H1 (cell line): ENCODE measurements around the gene EMP2. TPM values are rescaled to one million over a fixed set of nuclear protein-coding genes. Genes with fewer than 3 reads are reported as not detected.

ENCODE experiments used
- CTCF ChIA-PET: fragments of 300-600 bp; sonication (Branson Sonifier 250); formaldehyde crosslinking; loops from one replicate; lab custom pipeline; 2021; ENCODE audit not compliant: partially characterized antibody; lab: Charles Lee
- POLR2A ChIA-PET: fragments of 300-600 bp; sonication (Branson Sonifier 250); formaldehyde crosslinking; loops from one replicate; lab custom pipeline; 2021; ENCODE audit warnings: inconsistent platforms; ENCODE audit not compliant: partially characterized antibody; lab: Charles Lee
- DNase-seq, 2 experiments: peaks; one replicate each; pipeline versions ENCODE4 v3.0.0 to v3.0.0-alpha.2; 2010 to 2022; ENCODE audit warnings: low spot score in 2 of 2, low read depth in 1 of 2, mixed read lengths in 1 of 2
- FAIRE-seq: peaks from 2 replicates; lab custom pipeline; 2011; peaks lifted over from hg19 to GRCh38; lab: Jason Lieb, UNC
- H2AFZ ChIP-seq: 2 replicates; pipeline ENCODE4 v1.8.1; 2012; ENCODE audit warnings: low read length, inconsistent platforms
- H2AK5ac ChIP-seq: 2 replicates; pipeline ENCODE4 v1.6.1; 2013; ENCODE audit warnings: low read depth, low read length
- H2BK120ac ChIP-seq: replicated peaks from 2 replicates; pipeline ENCODE3; 2013; ENCODE audit warnings: low read depth, low read length, inconsistent platforms
- H2BK12ac ChIP-seq: 2 replicates; pipeline ENCODE4 v1.6.1; 2013; ENCODE audit warnings: low read depth, low read length
- H2BK15ac ChIP-seq: 2 replicates; pipeline ENCODE4 v1.6.1; 2013; ENCODE audit warnings: low read length
- H2BK20ac ChIP-seq: 2 replicates; pipeline ENCODE4 v1.6.1; 2013; ENCODE audit warnings: low read length
- H2BK5ac ChIP-seq: 2 replicates; pipeline ENCODE4 v1.6.1; 2013; ENCODE audit warnings: low read depth, low read length
- H3K14ac ChIP-seq: 2 replicates; pipeline ENCODE4 v1.6.1; 2013; ENCODE audit warnings: inconsistent platforms; ENCODE audit not compliant: insufficient read length
- H3K18ac ChIP-seq: 2 replicates; pipeline ENCODE4 v1.6.1; 2013; ENCODE audit warnings: low read length; ENCODE audit errors: extremely low read depth
- H3K23ac ChIP-seq: 2 replicates; pipeline ENCODE4 v1.6.1; 2013; ENCODE audit warnings: inconsistent platforms; ENCODE audit not compliant: insufficient read length
- H3K23me2 ChIP-seq: 2 replicates; pipeline ENCODE4 v1.6.1; 2013; ENCODE audit warnings: low read depth, low read length
- H3K27ac ChIP-seq: 2 replicates; pipeline ENCODE4 v1.6.1; 2011; ENCODE audit warnings: low read depth, low read length, inconsistent platforms
- H3K27me3 ChIP-seq, 4 experiments: replicated peaks in 1 of 4; 1 replicate in 1 of 4; 2 replicates in 3 of 4; pipeline versions ENCODE4 v1.6.1 to v1.8.1; 2011 to 2013; ENCODE audit warnings: low read length in 3 of 4, mild to moderate bottlenecking in 3 of 4, inconsistent platforms in 2 of 4, mixed read lengths in 2 of 4, moderate library complexity in 1 of 4; ENCODE audit not compliant: control insufficient read depth in 3 of 4, insufficient read depth in 3 of 4; ENCODE audit errors: extremely low read depth in 1 of 4
- H3K36me3 ChIP-seq, 4 experiments: 2 replicates each; pipeline versions ENCODE4 v1.6.1 to v1.8.1; 2011 to 2013; ENCODE audit warnings: mild to moderate bottlenecking in 4 of 4, low read length in 3 of 4, moderate library complexity in 2 of 4, control low read depth in 1 of 4, inconsistent platforms in 1 of 4; ENCODE audit not compliant: insufficient read depth in 4 of 4, control insufficient read depth in 2 of 4
- H3K4ac ChIP-seq: replicated peaks from 2 replicates; pipeline ENCODE3; 2013; ENCODE audit warnings: low read length, low read depth, mixed read lengths, inconsistent platforms; ENCODE audit not compliant: insufficient read length
- H3K4me1 ChIP-seq, 4 experiments: replicated peaks in 1 of 4; 1 replicate in 1 of 4; 2 replicates in 3 of 4; pipeline versions ENCODE4 v1.6.1 to v1.8.1; 2011 to 2013; ENCODE audit warnings: low read length in 3 of 4, inconsistent platforms in 2 of 4, mixed read lengths in 1 of 4; ENCODE audit not compliant: insufficient read depth in 4 of 4, control insufficient read depth in 3 of 4
- H3K4me2 ChIP-seq, 2 experiments: 2 replicates each; pipeline versions ENCODE4 v1.6.1 to v1.8.1; 2011 to 2013; ENCODE audit warnings: low read depth in 2 of 2, low read length in 2 of 2, control low read depth in 1 of 2, inconsistent platforms in 1 of 2, mild to moderate bottlenecking in 1 of 2; ENCODE audit not compliant: insufficient read depth in 1 of 2
- H3K4me3 ChIP-seq, 4 experiments: fragments of 200-600, 300-600 bp in 1 of 4; sonication (generic), shearing (Covaris generic), sonication (Bioruptor Twin) in 1 of 4; 2 replicates each; pipeline versions ENCODE4 v1.5.1 to v1.8.1; 2011 to 2016; ENCODE audit warnings: low read length in 4 of 4, low read depth in 3 of 4, control low read depth in 2 of 4, inconsistent platforms in 2 of 4, mild to moderate bottlenecking in 2 of 4, mixed read lengths in 1 of 4, moderate library complexity in 1 of 4; ENCODE audit not compliant: insufficient read depth in 2 of 4; ENCODE audit errors: extremely low read depth in 1 of 4
- H3K56ac ChIP-seq: replicated peaks from 2 replicates; pipeline ENCODE3; 2013; ENCODE audit warnings: low read depth, mild to moderate bottlenecking, mixed read lengths, low read length, inconsistent platforms; ENCODE audit not compliant: insufficient read length
- H3K79me1 ChIP-seq: 2 replicates; pipeline ENCODE4 v1.6.1; 2013; ENCODE audit warnings: low read depth, low read length, control low read depth
- H3K79me2 ChIP-seq, 2 experiments: 2 replicates each; pipeline versions ENCODE4 v1.6.1 to v1.8.1; 2012 to 2013; ENCODE audit warnings: low read length in 2 of 2, mild to moderate bottlenecking in 2 of 2, inconsistent platforms in 1 of 2; ENCODE audit not compliant: insufficient read depth in 2 of 2, control insufficient read depth in 1 of 2
- H3K9ac ChIP-seq, 4 experiments: replicated peaks in 1 of 4; 1 replicate in 1 of 4; 2 replicates in 3 of 4; pipeline versions ENCODE4 v1.6.1 to v1.8.1; 2011 to 2013; ENCODE audit warnings: low read depth in 3 of 4, low read length in 3 of 4, control low read depth in 2 of 4, mild to moderate bottlenecking in 2 of 4, moderate library complexity in 2 of 4, inconsistent platforms in 1 of 4; ENCODE audit errors: extremely low read depth in 1 of 4
- H3K9me3 ChIP-seq, 2 experiments: 2 replicates each; pipeline versions ENCODE4 v1.6.1 to v1.8.1; 2012 to 2013; ENCODE audit warnings: mild to moderate bottlenecking in 2 of 2, moderate library complexity in 2 of 2, control low read depth in 1 of 2, inconsistent platforms in 1 of 2, low read depth in 1 of 2, low read length in 1 of 2, mixed read lengths in 1 of 2; ENCODE audit not compliant: insufficient read depth in 2 of 2
- H4K20me1 ChIP-seq, 2 experiments: replicated peaks in 1 of 2; 2 replicates each; pipeline versions ENCODE3 to v1.8.1; 2011 to 2013; ENCODE audit warnings: inconsistent platforms in 2 of 2, low read length in 2 of 2, mild to moderate bottlenecking in 1 of 2; ENCODE audit not compliant: insufficient read depth in 2 of 2, control insufficient read depth in 1 of 2
- H4K5ac ChIP-seq: 2 replicates; pipeline ENCODE4 v1.6.1; 2013; ENCODE audit warnings: low read length, low read depth, mixed read lengths, inconsistent platforms; ENCODE audit not compliant: insufficient read length
- H4K8ac ChIP-seq: 2 replicates; pipeline ENCODE4 v1.8.0; 2013; ENCODE audit warnings: mild to moderate bottlenecking, moderate library complexity, low read length, inconsistent platforms; ENCODE audit not compliant: insufficient read depth; ENCODE audit errors: extremely low read depth
- H4K91ac ChIP-seq: replicated peaks from 2 replicates; pipeline ENCODE3; 2013; ENCODE audit warnings: low read length, mixed read lengths, inconsistent platforms; ENCODE audit not compliant: insufficient read length
- POU5F1 ChIP-seq: IDR thresholded peaks from 2 replicates; pipeline ENCODE4 v1.6.1; 2011; ENCODE audit warnings: low read depth, mild to moderate bottlenecking, low read length, moderate library complexity
- TAF1 ChIP-seq: IDR thresholded peaks from 2 replicates; pipeline ENCODE4 v1.6.1; 2011; ENCODE audit warnings: mild to moderate bottlenecking, low read depth, low read length
- WGBS, 2 experiments: shearing (Covaris generic) in 1 of 2; methylation state at CpG; one replicate each; pipeline versions ENCODE4 v1.1.6 to v1.1.7; 2013 to 2015; ENCODE audit warnings: low lambda C conversion rate in 2 of 2, mixed read lengths in 2 of 2, inconsistent platforms in 1 of 2, low coverage in 1 of 2, missing lambda C conversion rate in 1 of 2; ENCODE audit not compliant: insufficient replicate concordance in 2 of 2, insufficient coverage in 1 of 2, insufficient read length in 1 of 2; ENCODE audit errors: extremely low coverage in 1 of 2, missing lambda C conversion rate in 1 of 2; 5-methylcytosine and 5-hydroxymethylcytosine counted together
- polyA plus RNA-seq, 7 experiments: library from polyadenylated mRNA; depleted of rRNA in 3 of 7; stranded (reverse) in 5 of 7; unstranded in 2 of 7; fragments of >200 nt in 5 of 7; fragments of 200-250 nt in 2 of 7; gene quantifications; 1 replicate in 5 of 7; 2 replicates in 1 of 7; 4 replicates in 1 of 7; pipeline versions ENCODE4 v1.2.1 to v1.2.3, GENCODE V29; 2011 to 2013; ENCODE audit warnings: missing spikeins in 2 of 7, mixed read lengths in 2 of 7
- total RNA-seq: library from RNA; stranded (reverse); fragmentation: NEBNext Ultra II Directional; extraction: Animal tissue kit (Norgen Biotek cat#: 25700); gene quantifications from 2 replicates; pipeline ENCODE4 v1.2.1, GENCODE V29; 2021

The EMP2 gene
- total and polyA plus RNA-seq, 2 of the 8 experiments (the other 6 are each of a cell fraction or from before 2014, with no cell fraction given): 22.6 to 23.3 TPM

DNA sequence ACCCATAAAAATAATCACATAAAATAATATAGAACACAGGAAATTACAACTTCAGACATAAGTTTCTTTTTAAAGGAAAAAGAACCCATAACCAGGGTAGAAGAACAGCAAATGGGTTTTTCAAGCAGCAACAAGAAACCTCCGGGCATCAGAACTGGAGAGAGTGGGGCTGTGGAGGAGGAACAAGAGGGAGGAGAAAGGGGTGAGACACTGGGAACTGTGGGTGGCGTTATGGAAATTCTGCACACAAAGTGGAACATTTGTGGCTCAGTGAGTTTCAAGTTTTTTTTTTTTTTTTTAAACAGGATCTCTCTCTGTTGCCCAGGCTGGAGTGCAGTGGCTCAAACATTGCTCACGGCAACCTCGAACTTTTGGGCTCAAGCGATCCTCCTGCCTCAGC, 22.6 kb downstream of the EMP2 start:
- CTCF ChIA-PET: interaction anchor here (0.6 to 2.5 kb wide), 2 partner anchors 9 to 1017 kb away, joined by 3 to 8 read pairs; no protein-coding TSS in a partner anchor
- Histone ChIP-seq H3K56ac (no peak overlapping the region), H4K8ac (no peak overlapping the region), H4K91ac (no peak overlapping the region), H3K4me1 (peaks cover 0 to 4% (median 0%) of the 10 kb centered on the region in 4 experiments; a peak in 2 of 7 replicates), H3K23ac (no peak overlapping the region), H2BK120ac (no peak overlapping the region), H3K36me3 (no peaks in the 10 kb centered on the region), H3K27me3 (no peaks in the 10 kb centered on the region), H3K27ac (no peak overlapping the region), H3K9me3 (0 out of 4 replicates have a peak, but pooled peaks cover 0 to 1% of the 10 kb centered on the region in 2 experiments), H2AFZ (no peak overlapping the region), H2BK12ac (no peak overlapping the region), H2AK5ac (no peak overlapping the region), H3K23me2 (no peaks in the 10 kb centered on the region), H2BK15ac (no peak overlapping the region), H3K79me2 (no peaks in the 10 kb centered on the region), H3K9ac (no peak overlapping the region), H3K79me1 (no peaks in the 10 kb centered on the region; the same call in 1 of the 2 replicates), H3K4me2 (no peak overlapping the region), H3K14ac (no peak overlapping the region), H4K20me1 (no peaks in the 10 kb centered on the region), H4K5ac (no peak overlapping the region), H2BK5ac (no peak overlapping the region), H3K4me3 (no peak overlapping the region), H2BK20ac (no peak overlapping the region), H3K18ac (no peak overlapping the region), H3K4ac (no peak overlapping the region)
- POLR2A ChIA-PET: no interaction called here
- DNase-seq: no peak
- no peak for FAIRE-seq
- 93% methylated on average over 5 of the region's 5 CpGs; no CpG with 5 or more reads in 1 of the 2 experiments for WGBS, 2 experiments
- TF ChIP-seq TAF1 (no peak), POU5F1 (no peak)
